Stimulated activated CD4-positive, alpha-beta T cell treated with anti-CD3 and anti-CD28 coated beads, Interleukin-1b, Interleukin-23, amount 100 ng/mL, for 4 hours (primary cell): Measurements from ENCODE around the gene TOMM20.
"Not testable (repeated sequence)": the region's sequence is repeated elsewhere in the genome, so short reads cannot be mapped to it uniquely, and the experiment has no call there.

Experiments
- DNase-seq, 2 donors: peaks; one replicate each; pipeline ENCODE4 v3.0.0-alpha.2; 2020; ENCODE audit warnings: low read depth in 2 of 2

The TOMM20 gene

DNA sequence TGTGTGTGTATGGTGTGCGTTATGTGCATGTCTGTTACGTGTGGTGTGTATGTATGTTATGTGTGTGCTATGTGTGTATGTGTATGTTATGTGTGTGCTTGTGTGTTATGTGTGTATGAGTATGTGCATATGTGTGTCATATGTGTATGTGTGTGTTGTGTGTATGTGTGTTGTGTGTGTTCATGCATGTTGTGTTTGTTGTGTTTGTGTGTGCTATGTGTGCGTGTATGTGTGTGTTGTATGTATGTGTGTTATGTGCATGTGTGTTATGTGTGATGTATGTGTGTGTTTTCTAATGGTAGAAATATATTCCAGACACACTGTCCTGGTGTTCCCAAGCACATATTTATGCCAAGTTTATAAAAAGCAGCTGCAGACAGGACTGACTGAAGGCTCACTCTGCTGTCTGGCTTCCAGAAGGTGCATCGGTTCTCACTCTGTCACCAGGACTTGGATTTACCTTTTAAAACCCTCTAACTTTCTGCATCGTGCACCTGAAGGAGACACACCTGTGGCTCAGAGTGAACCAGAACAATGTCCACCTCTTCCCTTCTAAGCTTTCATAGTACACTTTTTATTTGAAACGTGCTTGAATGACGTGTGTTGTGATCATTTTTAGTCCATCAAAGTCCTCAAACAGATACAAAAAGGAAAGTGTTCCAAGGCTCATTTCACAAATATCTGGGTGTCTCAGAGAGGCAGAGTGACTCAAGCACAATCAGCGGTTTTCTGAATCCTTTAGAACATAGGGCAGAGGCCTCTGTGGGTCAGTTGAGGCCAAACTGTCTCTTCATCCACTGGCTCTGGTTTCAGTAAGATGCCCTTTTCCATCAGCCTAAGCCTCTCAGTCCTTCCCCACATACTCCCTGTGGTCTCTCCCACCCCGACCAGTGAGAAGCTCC lies 49.9 kb downstream of the TOMM20 start:
- DNase-seq: no peak

DNA sequence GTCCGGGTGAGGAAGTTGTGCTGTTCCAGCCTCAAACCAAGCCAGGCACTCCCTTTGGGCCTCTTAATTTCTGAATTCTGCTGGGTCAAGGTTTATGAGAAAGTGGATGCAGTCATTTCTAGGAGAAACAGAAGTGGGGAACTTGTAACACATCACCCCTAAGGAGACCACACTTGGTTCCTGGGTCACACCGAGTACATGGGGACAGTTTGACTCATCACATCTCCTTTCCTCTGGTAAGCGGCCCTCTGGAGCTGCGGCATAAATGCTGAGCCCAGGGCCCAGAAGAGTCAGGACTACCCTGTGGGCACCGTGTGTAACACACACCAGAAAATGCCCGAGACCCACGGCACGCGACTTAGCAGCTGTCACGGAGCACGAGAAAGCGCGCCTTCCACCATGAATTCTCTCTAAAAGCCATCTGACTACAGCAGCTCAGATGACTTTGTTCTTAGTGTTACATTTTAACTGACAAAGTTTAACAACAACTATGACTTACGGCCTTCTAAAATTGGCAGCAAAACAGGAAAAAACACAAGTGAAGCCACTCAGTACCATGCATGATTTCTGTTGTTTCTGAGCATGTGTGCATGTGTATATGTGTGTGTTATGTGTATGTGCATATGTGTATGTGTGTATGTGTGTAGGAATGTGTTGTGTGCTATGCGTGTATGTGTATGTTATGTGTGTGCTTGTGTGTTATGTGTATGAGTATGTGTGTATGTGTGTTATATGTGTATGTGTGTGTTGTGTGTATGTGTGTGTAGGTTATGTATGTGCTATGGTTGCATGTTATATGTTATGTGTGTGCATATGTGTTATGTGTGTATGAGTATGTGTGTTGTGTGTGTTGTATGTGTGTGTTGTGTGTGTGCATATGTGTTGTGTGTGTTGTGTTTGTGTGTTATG lies 50.8 kb downstream of the TOMM20 start:
- DNase-seq: no peak

DNA sequence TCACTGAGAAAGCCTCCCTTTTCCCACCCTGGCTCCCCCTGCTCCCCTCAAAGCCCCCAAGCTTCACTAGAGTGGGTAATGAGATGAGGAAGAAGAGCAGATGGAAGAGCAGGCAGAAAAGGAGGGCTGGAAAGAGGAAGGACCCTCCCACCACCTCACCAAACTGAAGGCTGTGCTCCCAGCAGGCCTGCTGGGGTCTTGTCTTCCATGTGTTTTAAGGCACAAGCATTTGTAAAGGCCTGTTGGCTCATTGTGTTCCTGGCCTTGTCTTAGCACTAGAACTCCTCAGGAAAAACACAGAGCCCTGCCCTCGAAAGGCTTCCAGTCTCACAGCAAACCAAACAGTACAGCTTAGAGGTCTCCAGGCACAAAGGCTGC lies 51.5 kb downstream of the TOMM20 start:
- DNase-seq: no peak

DNA sequence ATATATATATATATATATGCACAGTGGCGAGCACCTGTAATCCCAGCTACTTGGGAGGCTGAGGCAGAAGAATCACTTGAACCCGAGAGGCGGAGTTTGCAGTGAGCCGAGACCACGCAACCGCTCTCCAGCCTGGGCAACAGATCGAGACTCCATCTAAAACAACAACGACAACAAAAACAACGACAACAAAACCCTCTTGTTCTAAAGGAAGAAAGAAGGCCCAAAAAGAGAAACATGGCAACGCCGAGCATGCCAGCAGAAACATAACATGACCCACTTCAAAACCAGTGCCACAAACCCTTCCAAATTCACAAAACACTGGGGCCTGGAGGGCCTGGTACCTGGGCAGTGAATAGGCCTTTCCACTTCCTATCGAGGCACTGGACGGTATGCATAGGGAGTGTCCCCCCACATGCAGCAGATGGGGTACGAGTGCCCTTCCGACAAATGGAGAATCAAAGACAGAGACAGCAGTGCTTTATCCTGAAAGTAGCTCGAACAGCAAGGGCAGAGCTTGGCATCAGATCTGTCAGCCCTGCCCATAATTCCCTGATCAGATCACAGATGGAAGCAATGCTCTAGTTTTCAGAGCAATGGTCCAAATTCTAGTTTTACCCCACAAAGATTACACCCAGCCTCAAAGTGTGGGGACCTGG lies 52.0 kb downstream of the TOMM20 start:
- DNase-seq: no peak

DNA sequence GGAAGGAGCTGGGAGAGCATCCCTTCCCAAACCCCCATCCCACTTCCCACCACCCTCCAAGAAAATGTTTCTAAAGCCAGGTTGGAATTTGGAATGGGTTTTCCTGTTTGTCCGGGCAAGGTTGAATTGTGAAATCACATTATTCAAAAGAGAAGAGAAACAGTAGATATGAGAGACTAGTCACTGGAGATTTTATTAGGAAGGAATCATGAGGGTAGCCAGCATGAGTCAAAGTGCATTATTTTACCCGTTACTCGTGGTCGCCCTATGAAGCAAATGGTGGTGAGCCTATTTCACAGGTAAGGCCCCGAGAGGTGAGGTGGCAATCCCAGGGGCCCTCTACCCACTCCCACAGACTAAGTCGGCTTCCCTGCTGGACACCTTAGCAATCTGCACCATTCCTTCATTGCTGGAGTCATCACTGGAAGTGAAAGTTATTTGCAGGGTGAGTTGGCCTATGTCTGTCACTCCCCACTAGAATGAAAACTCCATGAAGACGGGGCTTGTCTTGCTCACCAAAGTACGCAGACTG lies 52.8 kb downstream of the TOMM20 start:
- DNase-seq: no peak

DNA sequence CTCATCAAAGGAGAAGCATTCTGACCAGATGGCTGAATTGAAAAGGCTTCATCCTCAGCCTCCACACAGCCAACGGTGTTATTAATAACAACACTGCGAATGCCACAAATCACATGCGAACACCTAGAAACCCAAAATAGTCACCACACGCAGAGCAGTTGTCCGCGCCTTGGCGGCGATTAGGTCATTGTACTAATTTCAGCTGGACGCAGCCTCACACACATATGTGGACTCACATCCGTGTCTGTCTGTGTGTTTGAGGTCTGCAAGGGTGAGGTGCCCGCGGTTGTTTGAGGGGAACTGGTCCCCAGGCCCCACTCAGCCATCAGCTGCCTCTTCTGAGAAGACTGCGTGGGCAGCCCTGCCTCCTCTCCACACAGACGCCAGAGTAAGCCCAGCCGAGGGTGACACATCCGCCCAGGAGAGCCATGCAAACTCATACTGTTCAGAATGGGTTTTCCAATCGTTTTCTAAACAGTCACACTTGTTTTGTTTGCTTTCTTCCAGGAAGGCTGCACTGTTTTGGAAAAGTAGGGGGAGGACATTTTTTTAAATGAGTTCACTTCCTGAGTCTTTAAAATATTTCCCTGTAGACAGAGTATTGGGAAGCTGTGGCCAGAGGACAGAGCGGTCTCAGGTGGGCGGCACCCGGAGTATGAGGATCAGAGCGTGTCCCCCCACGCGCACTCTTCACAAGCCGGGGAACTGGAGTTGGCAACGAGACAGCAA lies 53.4 kb downstream of the TOMM20 start:
- DNase-seq: peak; percentile 54 to 57

DNA sequence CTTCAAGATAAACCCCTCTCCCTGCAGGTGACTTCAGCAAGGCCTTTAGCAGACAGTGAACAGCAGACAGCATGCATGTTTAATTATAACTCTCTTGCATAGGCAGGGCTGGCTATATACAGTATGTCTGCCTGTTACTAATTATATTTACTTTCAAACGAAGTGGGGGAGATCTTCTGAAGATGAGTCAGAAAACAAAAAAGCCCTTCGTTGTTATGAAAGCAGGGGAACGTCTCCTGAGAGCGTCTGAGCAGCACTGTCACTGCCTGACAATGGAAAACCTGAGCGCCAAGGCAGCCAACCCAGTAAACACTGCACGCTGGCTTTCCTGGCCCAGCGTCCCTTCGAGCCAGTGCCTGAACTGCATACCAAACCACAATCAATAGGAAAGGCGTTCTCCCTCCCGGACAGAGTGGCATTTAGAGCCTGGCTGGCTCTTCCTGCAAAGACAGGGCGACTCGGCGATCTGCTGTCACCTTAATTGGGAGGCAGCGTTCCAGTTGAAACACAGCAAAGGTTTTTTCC lies 54.1 kb downstream of the TOMM20 start:
- DNase-seq: peak; percentile 39 to 44

DNA sequence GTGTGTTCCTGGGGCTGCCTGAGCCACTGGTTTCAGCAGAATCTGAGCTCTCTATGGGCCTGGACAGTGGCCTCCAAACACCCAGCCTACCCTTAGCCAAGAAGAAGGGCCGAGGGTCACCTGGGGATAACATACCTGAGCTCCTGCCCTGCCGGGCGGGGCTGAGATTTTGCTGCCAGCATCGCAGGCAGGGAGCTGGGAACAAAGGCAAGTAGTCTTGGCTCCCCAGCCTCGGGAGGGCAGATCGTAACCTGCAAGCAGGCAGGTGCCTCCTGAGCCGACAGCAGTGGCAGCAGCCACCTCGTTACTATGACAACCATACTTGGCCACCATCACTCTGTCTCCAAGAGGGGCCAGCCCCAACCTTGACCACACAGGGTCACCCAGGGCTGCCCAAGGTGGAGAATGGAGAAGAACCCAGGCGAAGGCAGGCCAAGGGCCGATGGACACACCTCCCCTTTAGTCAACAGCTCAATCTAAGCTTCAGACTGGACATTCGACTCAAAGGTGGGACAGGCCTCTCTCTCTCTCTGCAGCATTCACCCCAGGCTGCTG lies 54.6 kb downstream of the TOMM20 start:
- DNase-seq: no peak

DNA sequence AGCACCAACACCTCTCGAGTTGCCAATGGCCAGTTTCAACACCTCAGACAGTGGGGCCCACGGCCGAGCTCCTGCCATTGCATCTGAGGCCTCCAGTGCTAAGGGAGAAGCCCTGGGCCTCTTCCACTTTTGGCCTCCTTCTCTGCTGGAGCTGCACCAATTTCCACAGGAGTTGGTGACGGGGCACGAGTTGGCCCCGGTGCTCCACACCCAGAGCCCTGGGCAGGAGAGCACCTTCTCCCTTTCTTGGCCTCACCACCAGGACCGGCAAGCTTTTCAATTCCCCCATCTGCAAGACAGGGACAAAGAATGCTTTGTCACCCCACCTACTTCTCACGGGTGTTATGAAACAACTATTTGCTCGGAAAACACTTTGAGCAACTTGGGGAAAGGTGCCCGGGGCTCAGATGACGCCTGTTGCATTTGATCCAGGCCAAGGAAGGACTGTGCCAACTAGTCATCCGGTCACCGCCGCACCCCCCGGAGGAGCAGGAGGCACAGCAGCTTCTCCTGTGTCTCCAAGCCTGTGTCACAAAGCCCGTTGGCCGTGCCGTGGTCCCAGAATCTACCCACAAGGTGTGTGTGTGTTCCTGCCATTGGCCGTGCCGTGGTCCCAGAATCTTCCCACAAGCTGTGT lies 55.2 kb downstream of the TOMM20 start:
- no peak for DNase-seq

DNA sequence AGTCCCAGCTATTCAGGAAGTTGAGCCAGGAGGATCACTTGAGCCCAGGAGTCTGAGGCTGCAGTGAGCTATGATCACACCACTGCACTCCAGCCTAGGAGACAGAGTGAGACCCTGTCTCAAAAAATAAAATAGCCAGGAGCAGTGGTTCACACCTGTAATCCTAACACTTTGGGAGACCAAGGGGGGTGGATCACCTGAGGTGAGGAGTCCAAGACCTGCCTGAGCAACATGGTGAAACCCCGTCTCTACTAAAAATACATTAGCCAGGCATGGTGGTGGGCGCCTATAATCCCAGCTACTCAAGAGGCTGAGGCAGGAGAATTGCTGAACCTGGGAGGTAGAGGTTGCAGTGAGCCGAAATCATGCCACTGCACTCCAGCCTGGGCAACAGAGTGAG lies 56.1 kb downstream of the TOMM20 start:
- DNase-seq: not testable (repeated sequence)

DNA sequence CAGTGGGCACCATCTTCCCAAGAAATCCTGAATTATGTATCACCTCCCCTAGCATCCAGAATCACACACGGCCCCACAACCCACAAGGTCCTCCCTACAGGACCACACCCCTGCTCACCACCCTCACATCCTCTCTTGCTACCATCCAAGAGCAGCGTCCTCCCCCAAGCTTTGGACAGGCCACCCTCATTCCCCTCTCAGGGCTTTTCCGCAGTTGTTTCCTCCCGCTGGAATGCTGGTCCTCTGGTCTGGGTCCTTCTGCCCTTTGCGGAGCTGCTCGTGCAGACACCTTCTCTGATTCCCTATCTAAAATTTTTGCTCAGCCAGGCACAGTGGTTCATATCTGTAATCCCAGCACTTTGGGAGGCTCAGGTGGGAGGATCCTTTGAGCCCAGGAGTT lies 56.5 kb downstream of the TOMM20 start:
- no peak for DNase-seq

DNA sequence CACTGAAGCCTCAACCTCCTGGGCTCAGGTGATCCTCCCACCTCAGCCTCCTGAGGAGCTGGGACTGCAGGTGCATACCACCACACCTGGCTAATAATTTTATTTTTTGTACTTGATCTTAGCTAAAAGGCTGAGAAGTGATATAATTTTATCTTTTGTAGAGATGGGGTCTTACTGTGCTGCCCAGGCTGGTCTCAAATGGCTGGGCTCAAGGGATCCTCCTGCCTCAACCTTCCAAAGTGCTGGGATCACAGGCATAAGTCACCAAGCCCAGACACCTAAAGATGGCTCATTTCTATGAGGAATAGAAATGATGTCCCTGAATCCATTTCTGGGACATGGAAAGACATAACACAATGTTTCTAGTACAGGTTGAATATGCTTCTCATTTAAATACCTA lies 57.8 kb downstream of the TOMM20 start:
- DNase-seq: no peak

DNA sequence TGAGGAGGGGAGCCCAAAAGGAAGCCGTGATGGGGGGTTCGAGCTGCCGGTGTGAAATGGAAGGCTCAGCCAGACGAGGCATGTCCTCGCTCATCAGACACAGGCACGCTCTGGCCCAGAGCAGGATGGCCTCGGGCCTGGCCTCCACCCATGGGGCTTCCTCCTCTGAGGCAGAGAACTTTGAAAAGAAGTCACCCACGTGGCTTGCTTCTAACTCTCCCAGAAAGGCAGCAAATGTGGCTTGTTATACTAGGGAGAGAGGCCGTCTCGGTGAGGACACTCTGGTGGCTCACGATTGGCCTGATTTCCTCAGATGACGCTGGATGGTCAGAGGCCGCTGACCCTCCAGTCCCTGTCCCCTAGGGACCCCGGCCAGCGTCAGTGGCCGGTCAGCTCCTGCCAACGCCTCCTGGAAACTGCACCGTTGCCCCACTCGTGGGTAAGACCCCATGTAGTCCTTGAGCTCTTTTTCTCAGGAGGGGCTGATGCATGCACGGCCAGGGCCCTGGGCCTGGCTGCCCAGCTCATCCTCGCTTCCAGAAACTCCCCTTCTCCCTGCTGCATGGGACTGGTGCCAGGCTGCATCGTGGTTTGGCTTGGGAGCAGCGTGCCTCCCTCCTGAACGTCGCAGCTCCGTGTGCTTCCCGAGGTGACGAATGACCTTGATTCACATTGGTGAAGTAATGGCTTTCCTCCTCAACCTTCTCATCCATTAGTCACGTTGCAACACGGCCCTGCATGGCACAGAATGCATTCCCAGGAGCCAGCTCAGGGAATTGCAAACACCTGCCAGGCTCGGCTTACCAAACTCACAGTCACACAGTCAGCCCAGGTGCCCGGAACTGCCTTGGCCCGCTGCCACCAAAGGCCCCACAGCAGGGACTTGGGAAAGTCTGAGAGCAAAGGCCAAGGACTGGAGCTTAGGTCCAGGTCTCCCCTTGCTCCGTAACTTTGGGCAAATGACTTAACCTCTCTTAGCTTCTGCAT lies 58.8 kb downstream of the TOMM20 start:
- no peak for DNase-seq

DNA sequence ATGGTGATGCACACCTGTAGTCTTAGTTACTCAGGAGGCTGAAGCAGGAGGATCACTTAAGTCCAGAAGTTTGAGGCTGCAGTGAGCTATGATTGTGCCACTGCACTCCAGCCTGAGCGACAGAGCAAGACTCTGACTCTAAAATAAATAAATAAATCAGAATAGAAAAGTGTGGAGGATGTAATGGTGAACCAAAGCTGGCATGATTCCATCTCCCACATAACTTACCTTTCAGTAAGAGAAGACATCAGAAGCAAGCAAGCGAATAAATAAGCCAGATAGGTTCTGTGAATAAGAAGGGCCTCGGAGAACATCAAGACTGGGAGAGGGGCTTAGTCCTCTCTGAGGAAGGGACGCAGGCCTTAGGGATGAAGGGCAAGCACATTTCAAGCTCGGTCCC lies 59.5 kb downstream of the TOMM20 start:
- no peak for DNase-seq

DNA sequence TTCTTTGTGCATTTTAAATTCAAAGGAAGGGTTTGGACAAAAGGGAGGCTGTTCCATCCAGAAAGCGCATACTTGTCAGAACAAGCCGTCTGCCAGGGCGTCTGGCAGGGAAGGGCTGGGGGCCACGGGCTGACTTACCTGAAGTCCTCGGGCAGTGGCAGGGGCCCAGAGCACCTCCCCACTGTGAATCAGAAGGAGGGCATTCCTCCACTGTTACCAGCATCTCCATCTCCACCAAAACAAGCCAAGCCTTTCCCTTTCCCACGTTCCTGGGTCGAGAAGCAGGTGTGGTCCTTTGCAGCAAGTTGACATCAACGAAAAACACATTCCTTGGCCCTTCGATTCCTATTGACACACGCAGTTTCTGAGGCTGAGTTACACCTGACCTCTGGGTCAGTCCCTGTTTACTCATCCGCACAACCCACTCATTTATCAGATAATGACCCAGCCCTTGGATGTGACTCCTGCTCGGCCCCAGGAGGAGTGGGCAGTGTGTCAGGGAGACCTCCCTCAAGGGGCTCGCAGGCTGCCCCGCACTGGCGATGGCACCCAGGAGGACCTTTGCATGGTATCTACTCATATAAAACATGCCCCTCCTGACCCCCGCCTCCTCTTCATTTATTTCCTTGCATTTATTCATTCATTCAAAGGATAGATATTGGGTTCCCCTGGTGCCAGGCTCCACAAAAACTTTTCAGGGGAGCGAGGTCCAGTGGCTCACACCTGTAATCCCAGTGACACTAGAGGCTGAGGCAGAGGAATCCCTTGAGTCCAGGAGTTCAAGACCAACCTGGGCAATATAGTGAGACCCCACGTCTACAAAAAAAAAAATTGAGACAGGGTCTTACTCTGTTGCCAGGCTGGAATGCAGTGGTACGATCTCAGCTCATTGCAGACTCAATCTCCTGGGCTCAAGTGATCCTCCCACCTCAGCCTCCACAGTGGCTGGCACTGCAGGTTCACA lies 60.2 kb downstream of the TOMM20 start:
- no peak for DNase-seq

DNA sequence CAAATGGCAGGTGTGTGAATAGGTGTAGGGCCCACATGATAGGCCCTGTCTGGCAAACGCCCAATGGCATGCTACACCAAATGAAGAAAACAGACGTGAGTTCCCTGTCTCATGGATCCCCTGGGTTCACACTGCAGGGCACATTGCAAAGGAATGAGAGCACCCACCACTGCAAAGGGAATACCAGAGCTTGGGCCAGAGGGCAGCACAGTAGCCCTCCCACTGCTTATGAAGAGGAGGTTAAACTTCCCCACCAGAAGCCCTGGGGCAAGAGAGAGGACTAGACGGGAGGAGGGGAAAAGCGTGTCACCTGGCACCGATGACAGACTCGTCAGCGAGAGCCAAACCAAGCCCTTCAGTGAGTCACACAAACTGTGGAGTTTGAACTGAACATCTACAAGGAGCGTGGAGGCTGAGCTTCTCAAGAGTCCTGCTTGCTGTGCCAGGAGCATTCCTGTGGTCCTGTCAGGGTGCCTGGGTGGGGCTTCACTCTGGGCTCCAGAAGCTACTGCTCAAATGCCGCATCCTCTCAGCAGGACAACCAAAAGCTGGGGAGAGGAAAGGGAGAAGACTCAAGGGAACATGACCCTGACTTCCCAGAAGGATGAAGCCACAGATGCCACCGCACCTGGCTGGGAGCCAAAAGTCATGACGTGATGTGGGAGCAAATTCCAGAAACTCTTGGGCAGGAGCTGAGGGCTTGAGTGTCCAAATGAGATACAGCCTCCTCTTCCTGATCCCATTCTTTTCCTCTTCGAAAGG lies 61.1 kb downstream of the TOMM20 start:
- DNase-seq: no peak
